Measurements from ENCODE around the gene PSME1. TPM values are rescaled to one million over a fixed set of nuclear protein-coding genes. Genes with fewer than 3 reads are reported as not detected.

Gene PSME1
- total RNA-seq, 2 experiments from 2014 or later = 149 to 187 TPM

- H4K20me1 ChIP-seq (ENCODE audit: insufficient read depth, low read length) = no peaks in the 10 kb centered on the region
- peaks cover 10% of the 10 kb centered on the region; the same call in 1 of the 2 replicates for H3K79me2 ChIP-seq (ENCODE audit: insufficient read depth, low read depth, low read length)
- H3K4me3 ChIP-seq (ENCODE audit: low read depth, low read length, poor library complexity, severe bottlenecking) = no peak overlapping the region
- no peaks in the 10 kb centered on the region for H3K9me2 ChIP-seq (ENCODE audit: insufficient read depth, low read length)
- H3K36me3 ChIP-seq (ENCODE audit: insufficient read depth, low read length) = peaks cover 56% of the 10 kb centered on the region
- BruUV-seq (replicated peaks) = no TSS peak
- peaks cover 8% of the 10 kb centered on the region for H3K4me1 ChIP-seq (ENCODE audit: insufficient read depth, low read length, poor library complexity, severe bottlenecking)
- ChIA-PET POLR2A (interaction anchor here (0.6 to 0.8 kb wide), 3 partner anchors 24 to 830 kb away, joined by 4 read pairs; partner anchors contain the start of genes DCAF11, NRL and PABPN1), CTCF (ENCODE audit: unreplicated experiment) (interaction anchor here (2.2 kb wide), 1 partner anchor 10 kb away, joined by 6 read pairs; the partner anchor contains the start of gene IRF9)
- H3K4me2 ChIP-seq (ENCODE audit: low read length) = no peak overlapping the region
- no peak overlapping the region for H3K27ac ChIP-seq (ENCODE audit: low read depth, low read length, poor library complexity, severe bottlenecking)
- no peak for TF ChIP-seq EZH2phosphoT487 (IDR thresholded peaks at IDR 0.05; ENCODE audit: borderline replicate concordance, low read depth, low read length)
- TF ChIP-seq CTCF (conservative IDR thresholded peaks at IDR 0.05; ENCODE audit: low read length) = no peak
- intact Hi-C loops (cut with micrococcal nuclease; ENCODE audit: unreplicated experiment) = no loop called here
- no peaks in the 10 kb centered on the region for H3K9me3 ChIP-seq (ENCODE audit: low read length)
- no peak for DNase-seq (ENCODE audit: low spot score)
- H2AFZ ChIP-seq (ENCODE audit: low read length) = no peak overlapping the region
Observed at GRCh38 chr14:24150993-24151392, 15.0 kb downstream of the PSME1 start.

- no TSS peak for BruUV-seq (replicated peaks)
- no peaks in the 10 kb centered on the region for H4K20me1 ChIP-seq (ENCODE audit: insufficient read depth, low read length)
Observed at GRCh38 chr14:24151404-24152080, 15.5 kb downstream of the PSME1 start.

More at GRCh38 chr14:24151404-24152080, 15.5 kb downstream of the PSME1 start:
- peaks cover 59% of the 10 kb centered on the region for H3K36me3 ChIP-seq (ENCODE audit: insufficient read depth, low read length)
- peaks cover 8% of the 10 kb centered on the region for H3K4me1 ChIP-seq (ENCODE audit: insufficient read depth, low read length, poor library complexity, severe bottlenecking)
- H3K9me3 ChIP-seq (ENCODE audit: low read length) = no peaks in the 10 kb centered on the region
- no peak overlapping the region for H3K27ac ChIP-seq (ENCODE audit: low read depth, low read length, poor library complexity, severe bottlenecking)
- ChIA-PET POLR2A (interaction anchor here (0.8 kb wide), 2 partner anchors 24 to 37 kb away, joined by 4 read pairs; partner anchors contain the start of genes DCAF11 and NRL), CTCF (ENCODE audit: unreplicated experiment) (interaction anchor here (2.2 kb wide), 1 partner anchor 10 kb away, joined by 6 read pairs; the partner anchor contains the start of gene IRF9)
- no peaks in the 10 kb centered on the region for H3K9me2 ChIP-seq (ENCODE audit: insufficient read depth, low read length)
- TF ChIP-seq CTCF (conservative IDR thresholded peaks at IDR 0.05; ENCODE audit: low read length) (no peak), EZH2phosphoT487 (IDR thresholded peaks at IDR 0.05; ENCODE audit: borderline replicate concordance, low read depth, low read length) (no peak)
- H3K4me2 ChIP-seq (ENCODE audit: low read length) = no peak overlapping the region
- no peak overlapping the region for H3K4me3 ChIP-seq (ENCODE audit: low read depth, low read length, poor library complexity, severe bottlenecking)
- H3K79me2 ChIP-seq (ENCODE audit: insufficient read depth, low read depth, low read length) = peaks cover 7% of the 10 kb centered on the region; the same call in 1 of the 2 replicates
- intact Hi-C loops (cut with micrococcal nuclease; ENCODE audit: unreplicated experiment) = no loop called here
- H2AFZ ChIP-seq (ENCODE audit: low read length) = no peak overlapping the region
- DNase-seq (ENCODE audit: low spot score) = no peak
